Hepatocyte (in vitro differentiated cells): Measurements from ENCODE around the gene RUVBL2. TPM values are rescaled to one million over a fixed set of nuclear protein-coding genes. Genes with fewer than 3 reads are reported as not detected.

Experiments
- DNase-seq: peaks from one replicate; pipeline ENCODE4 v3.0.0-alpha.2; 2016; ENCODE audit warnings: low spot score
- H2AFZ ChIP-seq: fragments of 200-600 bp; sonication (generic); 2 replicates; pipeline ENCODE4 v1.6.0; 2016; ENCODE audit warnings: antibody characterized with exemption, mild to moderate bottlenecking
- H3K27ac ChIP-seq: fragments of 200-600 bp; sonication (generic); 2 replicates; pipeline ENCODE4 v1.5.1; 2016; ENCODE audit warnings: mild to moderate bottlenecking
- H3K27me3 ChIP-seq: fragments of 200-600 bp; sonication (generic); 2 replicates; pipeline ENCODE4 v1.6.1; 2016
- H3K36me3 ChIP-seq: fragments of 200-600 bp; sonication (generic); replicated peaks from 2 replicates; pipeline ENCODE4 v1.5.1; 2016; ENCODE audit warnings: low read depth; ENCODE audit not compliant: insufficient read depth
- H3K4me1 ChIP-seq: fragments of 200-600 bp; sonication (generic); 2 replicates; pipeline ENCODE4 v1.5.1; 2016; ENCODE audit warnings: mild to moderate bottlenecking, moderate library complexity; ENCODE audit not compliant: insufficient read depth
- H3K4me2 ChIP-seq: fragments of 200-600 bp; sonication (generic); 2 replicates; pipeline ENCODE4 v1.6.0; 2016
- H3K4me3 ChIP-seq: fragments of 200-600 bp; sonication (generic); 2 replicates; pipeline ENCODE4 v1.5.1; 2016; ENCODE audit warnings: mild to moderate bottlenecking
- H3K79me2 ChIP-seq: fragments of 200-600 bp; sonication (generic); 2 replicates; pipeline ENCODE4 v1.6.0; 2017; ENCODE audit warnings: mild to moderate bottlenecking
- H3K9me2 ChIP-seq: fragments of 200-600 bp; sonication (generic); replicated peaks from 2 replicates; pipeline ENCODE4 v1.6.0; 2017; ENCODE audit warnings: mild to moderate bottlenecking; ENCODE audit not compliant: insufficient read depth
- H3K9me3 ChIP-seq: fragments of 200-600 bp; sonication (generic); 2 replicates; pipeline ENCODE4 v1.5.1; 2016; ENCODE audit warnings: low read depth, mild to moderate bottlenecking
- H4K20me1 ChIP-seq: fragments of 200-600 bp; sonication (generic); 2 replicates; pipeline ENCODE4 v1.6.0; 2016; ENCODE audit warnings: mild to moderate bottlenecking; ENCODE audit not compliant: insufficient read depth, poor library complexity, severe bottlenecking
- EZH2 ChIP-seq: fragments of 200-600 bp; sonication (generic); IDR thresholded peaks from 2 replicates; pipeline ENCODE4 v1.6.1; 2016; ENCODE audit warnings: antibody characterized with exemption, mild to moderate bottlenecking, borderline replicate concordance
- EZH2phosphoT487 ChIP-seq: fragments of 200-600 bp; sonication (generic); IDR thresholded peaks from one replicate; pipeline ENCODE4 v1.6.1; 2018; ENCODE audit warnings: antibody characterized with exemption, mild to moderate bottlenecking, low read depth, moderate library complexity; ENCODE audit not compliant: unreplicated experiment, severe bottlenecking
- WGBS: methylation state at CpG from one replicate; pipeline ENCODE4 v1.1.6; 2016; ENCODE audit warnings: low lambda C conversion rate; ENCODE audit errors: missing lambda C conversion rate; 5-methylcytosine and 5-hydroxymethylcytosine counted together
- polyA plus RNA-seq: library from polyadenylated mRNA; unstranded; fragments of >200 nt; fragmentation: Nextera tagmentation; extraction: Ambion mirVana; gene quantifications from 2 replicates; pipeline ENCODE4 v1.2.1, GENCODE V29; 2016
- total RNA-seq: library from RNA; depleted of rRNA; stranded (reverse); fragments of >200 nt; gene quantifications from 2 replicates; pipeline ENCODE4 v1.2.3, GENCODE V29; 2014
- TF ChIP-seq, protein P1 (sequence below): fragments of 200-600 bp; sonication (generic); IDR thresholded peaks from 2 replicates; pipeline ENCODE4 v1.5.1; 2016; ENCODE audit warnings: antibody characterized with exemption, mild to moderate bottlenecking; ENCODE audit not compliant: poor library complexity

The RUVBL2 gene
- total and polyA plus RNA-seq, 2 experiments from 2014 or later = 72.1 to 84.9 TPM

DNA sequence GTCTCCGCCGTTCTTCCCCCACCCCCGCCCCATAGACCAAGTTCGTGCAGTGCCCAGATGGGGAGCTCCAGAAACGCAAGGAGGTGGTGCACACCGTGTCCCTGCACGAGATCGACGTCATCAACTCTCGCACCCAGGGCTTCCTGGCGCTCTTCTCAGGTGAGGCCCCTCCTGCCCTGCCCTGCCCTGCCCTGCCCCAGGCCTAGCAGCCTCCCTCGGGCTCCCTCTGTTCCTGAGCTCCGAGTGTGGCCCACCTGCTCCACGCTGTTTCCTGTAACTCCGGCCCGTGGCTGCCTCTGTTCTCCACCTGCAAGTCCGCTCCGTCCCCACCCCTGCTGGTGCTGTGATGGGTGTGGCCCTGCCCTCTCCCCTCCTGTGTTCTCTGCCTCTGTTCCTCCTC is 16.8 kb downstream of the RUVBL2 start:
- 94% methylated on average over 17 of the region's 18 CpGs for WGBS
- Histone ChIP-seq H3K27ac (no peak overlapping the region), H4K20me1 (no peaks in the 10 kb centered on the region), H3K4me3 (no peak overlapping the region), H3K4me2 (no peak overlapping the region), H2AFZ (no peak overlapping the region), H3K9me3 (no peaks in the 10 kb centered on the region), H3K36me3 (no peaks in the 10 kb centered on the region), H3K4me1 (no peaks in the 10 kb centered on the region), H3K79me2 (no peaks in the 10 kb centered on the region), H3K9me2 (no peaks in the 10 kb centered on the region), H3K27me3 (no peaks in the 10 kb centered on the region)
- no peak for DNase-seq
- TF ChIP-seq, protein P1, sequence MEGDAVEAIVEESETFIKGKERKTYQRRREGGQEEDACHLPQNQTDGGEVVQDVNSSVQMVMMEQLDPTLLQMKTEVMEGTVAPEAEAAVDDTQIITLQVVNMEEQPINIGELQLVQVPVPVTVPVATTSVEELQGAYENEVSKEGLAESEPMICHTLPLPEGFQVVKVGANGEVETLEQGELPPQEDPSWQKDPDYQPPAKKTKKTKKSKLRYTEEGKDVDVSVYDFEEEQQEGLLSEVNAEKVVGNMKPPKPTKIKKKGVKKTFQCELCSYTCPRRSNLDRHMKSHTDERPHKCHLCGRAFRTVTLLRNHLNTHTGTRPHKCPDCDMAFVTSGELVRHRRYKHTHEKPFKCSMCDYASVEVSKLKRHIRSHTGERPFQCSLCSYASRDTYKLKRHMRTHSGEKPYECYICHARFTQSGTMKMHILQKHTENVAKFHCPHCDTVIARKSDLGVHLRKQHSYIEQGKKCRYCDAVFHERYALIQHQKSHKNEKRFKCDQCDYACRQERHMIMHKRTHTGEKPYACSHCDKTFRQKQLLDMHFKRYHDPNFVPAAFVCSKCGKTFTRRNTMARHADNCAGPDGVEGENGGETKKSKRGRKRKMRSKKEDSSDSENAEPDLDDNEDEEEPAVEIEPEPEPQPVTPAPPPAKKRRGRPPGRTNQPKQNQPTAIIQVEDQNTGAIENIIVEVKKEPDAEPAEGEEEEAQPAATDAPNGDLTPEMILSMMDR = no peak
- TF ChIP-seq EZH2 = no peak
- TF ChIP-seq EZH2phosphoT487 = no peak

DNA sequence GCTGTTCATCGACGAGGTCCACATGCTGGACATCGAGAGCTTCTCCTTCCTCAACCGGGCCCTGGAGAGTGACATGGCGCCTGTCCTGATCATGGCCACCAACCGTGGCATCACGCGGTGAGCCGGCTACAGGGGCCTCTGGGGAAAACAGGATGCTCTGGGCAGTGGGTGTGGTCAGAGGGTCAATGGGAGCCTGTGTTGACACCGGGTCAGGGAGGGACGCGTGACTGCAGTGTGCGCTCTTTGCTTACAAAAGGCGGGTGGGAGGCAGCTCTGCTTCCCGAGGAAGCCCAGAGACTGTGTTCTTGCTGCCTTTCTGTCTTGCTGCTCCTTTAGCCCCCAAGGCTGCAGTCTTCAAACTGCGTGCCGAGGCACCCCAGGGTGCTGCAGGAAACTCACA is 17.5 kb downstream of the RUVBL2 start:
- H4K20me1 ChIP-seq = no peaks in the 10 kb centered on the region
- TF ChIP-seq EZH2phosphoT487 = no peak
- TF ChIP-seq EZH2 = no peak
- TF ChIP-seq, protein P1 = no peak
- no peak overlapping the region for H3K27ac ChIP-seq
- no peak for DNase-seq
- no peaks in the 10 kb centered on the region for H3K79me2 ChIP-seq
- no peaks in the 10 kb centered on the region for H3K27me3 ChIP-seq
- no peak overlapping the region for H3K4me3 ChIP-seq
- no peaks in the 10 kb centered on the region for H3K9me2 ChIP-seq
- H3K4me2 ChIP-seq = no peak overlapping the region
- H3K4me1 ChIP-seq = no peaks in the 10 kb centered on the region
- H3K9me3 ChIP-seq = no peaks in the 10 kb centered on the region
- H2AFZ ChIP-seq = no peak overlapping the region
- no peaks in the 10 kb centered on the region for H3K36me3 ChIP-seq
- WGBS = 95% methylated on average over 14 of the region's 17 CpGs

DNA sequence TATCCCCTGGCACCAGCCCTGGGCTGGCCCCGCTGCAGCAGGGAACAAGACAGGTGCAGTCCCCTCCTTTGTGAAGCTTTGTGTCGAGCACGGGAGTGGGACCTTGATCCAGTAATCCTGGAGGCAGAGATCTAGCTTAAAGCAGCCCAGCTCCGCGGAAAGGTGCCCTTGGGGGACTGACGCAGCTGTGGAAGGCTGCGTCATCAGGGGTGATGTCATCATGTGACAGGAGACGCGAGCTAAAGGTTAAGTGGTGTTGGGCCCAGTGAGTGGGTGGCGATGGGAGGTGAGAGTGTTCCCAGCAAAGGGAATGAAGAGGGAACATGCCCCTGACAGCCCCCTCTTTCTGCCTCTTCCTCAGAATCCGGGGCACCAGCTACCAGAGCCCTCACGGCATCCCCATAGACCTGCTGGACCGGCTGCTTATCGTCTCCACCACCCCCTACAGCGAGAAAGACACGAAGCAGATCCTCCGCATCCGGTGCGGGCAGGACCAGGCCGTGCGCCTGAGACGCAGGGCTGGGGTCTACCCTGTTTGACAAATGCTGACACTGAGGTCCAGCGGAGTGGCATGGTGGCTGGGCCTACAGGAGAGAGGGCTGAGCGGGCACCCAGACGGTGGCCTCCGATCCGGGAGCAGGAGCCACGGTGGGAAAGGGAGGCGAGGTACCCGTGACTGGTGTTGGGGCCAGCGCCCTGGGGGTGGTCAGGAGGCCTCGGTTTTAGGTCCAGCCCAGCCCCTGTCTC is 20.6 kb downstream of the RUVBL2 start:
- Histone ChIP-seq H4K20me1 (no peaks in the 10 kb centered on the region), H3K9me3 (no peaks in the 10 kb centered on the region), H3K27me3 (peaks cover 11% of the 10 kb centered on the region), H3K4me3 (no peak overlapping the region), H3K4me1 (peaks cover 9% of the 10 kb centered on the region), H3K9me2 (no peaks in the 10 kb centered on the region), H3K36me3 (no peaks in the 10 kb centered on the region), H3K79me2 (no peaks in the 10 kb centered on the region), H3K4me2 (no peak overlapping the region), H2AFZ (no peak overlapping the region), H3K27ac (no peak overlapping the region)
- no peak for TF ChIP-seq EZH2phosphoT487
- TF ChIP-seq, protein P1 = no peak
- TF ChIP-seq EZH2 = no peak
- 97% methylated on average over 29 of the region's 32 CpGs for WGBS
- no peak for DNase-seq
